ENCODE measurements around the gene HSPA1B. TPM values are rescaled to one million over a fixed set of nuclear protein-coding genes. Genes with fewer than 3 reads are reported as not detected.

The HSPA1B gene
- total RNA-seq, 2 experiments from 2014 or later: 60.9 to 177 TPM

- Histone ChIP-seq H3K36me3 (ENCODE audit: insufficient read depth, low read length) (peaks cover 50% of the 10 kb centered on the region), H4K20me1 (ENCODE audit: insufficient read depth, low read length) (peaks cover 26% of the 10 kb centered on the region), H3K4me2 (ENCODE audit: low read length) (no peak overlapping the region), H3K9me2 (ENCODE audit: insufficient read depth, low read length) (no peaks in the 10 kb centered on the region), H3K27ac (ENCODE audit: low read depth, low read length, poor library complexity, severe bottlenecking) (no peak overlapping the region), H3K9me3 (ENCODE audit: low read length) (no peaks in the 10 kb centered on the region), H2AFZ (ENCODE audit: low read length) (no peak overlapping the region), H3K4me1 (ENCODE audit: insufficient read depth, low read length, poor library complexity, severe bottlenecking) (peaks cover 25% of the 10 kb centered on the region), H3K79me2 (ENCODE audit: insufficient read depth, low read depth, low read length) (peaks cover 24% of the 10 kb centered on the region), H3K4me3 (ENCODE audit: low read depth, low read length, poor library complexity, severe bottlenecking) (no peak overlapping the region)
- POLR2A ChIA-PET: interaction anchor here (0.7 kb wide), 1 partner anchor 11 kb away, joined by 3 read pairs; no protein-coding TSS in a partner anchor
- no TSS peak for BruUV-seq (replicated peaks)
- peak; percentile 44 for DNase-seq (ENCODE audit: low spot score)
- TF ChIP-seq CTCF (conservative IDR thresholded peaks at IDR 0.05; ENCODE audit: low read length) (no peak), EZH2phosphoT487 (IDR thresholded peaks at IDR 0.05; ENCODE audit: borderline replicate concordance, low read depth, low read length) (no peak)
- intact Hi-C loops (cut with micrococcal nuclease; ENCODE audit: unreplicated experiment): no loop called here
- CTCF ChIA-PET (ENCODE audit: unreplicated experiment): no interaction called here
These were observed 14.5 kb downstream of the HSPA1B start for GRCh38 chr6:31842053-31842452.

GRCh38 chr6:31844507-31844906 is 17.0 kb downstream of the HSPA1B start:
- no peak for DNase-seq (ENCODE audit: low spot score)
- TF ChIP-seq EZH2phosphoT487 (IDR thresholded peaks at IDR 0.05; ENCODE audit: borderline replicate concordance, low read depth, low read length) (no peak), CTCF (conservative IDR thresholded peaks at IDR 0.05; ENCODE audit: low read length) (no peak)
- Histone ChIP-seq H3K4me3 (ENCODE audit: low read depth, low read length, poor library complexity, severe bottlenecking) (no peak overlapping the region), H3K4me2 (ENCODE audit: low read length) (no peak overlapping the region), H3K36me3 (ENCODE audit: insufficient read depth, low read length) (peaks cover 26% of the 10 kb centered on the region), H3K79me2 (ENCODE audit: insufficient read depth, low read depth, low read length) (peaks cover 1% of the 10 kb centered on the region; the same call in 1 of the 2 replicates), H3K9me3 (ENCODE audit: low read length) (no peaks in the 10 kb centered on the region), H4K20me1 (ENCODE audit: insufficient read depth, low read length) (peaks cover 3% of the 10 kb centered on the region; the same call in 1 of the 2 replicates), H2AFZ (ENCODE audit: low read length) (no peak overlapping the region), H3K27ac (ENCODE audit: low read depth, low read length, poor library complexity, severe bottlenecking) (no peak overlapping the region), H3K9me2 (ENCODE audit: insufficient read depth, low read length) (no peaks in the 10 kb centered on the region), H3K4me1 (ENCODE audit: insufficient read depth, low read length, poor library complexity, severe bottlenecking) (peaks cover 2% of the 10 kb centered on the region)
- intact Hi-C loops (cut with micrococcal nuclease; ENCODE audit: unreplicated experiment): no loop called here
- CTCF ChIA-PET (ENCODE audit: unreplicated experiment): no interaction called here
- no TSS peak for BruUV-seq (replicated peaks)
- POLR2A ChIA-PET: interaction anchor here (0.8 to 1.0 kb wide), 2 partner anchors 12 to 117 kb away, joined by 4 read pairs; no protein-coding TSS in a partner anchor

GRCh38 chr6:31847276-31847978 is 19.9 kb downstream of the HSPA1B start:
- intact Hi-C loops (cut with micrococcal nuclease; ENCODE audit: unreplicated experiment): no loop called here
- DNase-seq (ENCODE audit: low spot score): no peak
- Histone ChIP-seq H3K4me3 (ENCODE audit: low read depth, low read length, poor library complexity, severe bottlenecking) (no peak overlapping the region), H2AFZ (ENCODE audit: low read length) (no peak overlapping the region), H3K36me3 (ENCODE audit: insufficient read depth, low read length) (no peaks in the 10 kb centered on the region), H3K4me2 (ENCODE audit: low read length) (no peak overlapping the region), H3K9me2 (ENCODE audit: insufficient read depth, low read length) (no peaks in the 10 kb centered on the region), H3K9me3 (ENCODE audit: low read length) (no peaks in the 10 kb centered on the region), H3K79me2 (ENCODE audit: insufficient read depth, low read depth, low read length) (no peaks in the 10 kb centered on the region), H4K20me1 (ENCODE audit: insufficient read depth, low read length) (no peaks in the 10 kb centered on the region), H3K4me1 (ENCODE audit: insufficient read depth, low read length, poor library complexity, severe bottlenecking) (no peaks in the 10 kb centered on the region), H3K27ac (ENCODE audit: low read depth, low read length, poor library complexity, severe bottlenecking) (no peak overlapping the region)
- BruUV-seq (replicated peaks): no TSS peak
- TF ChIP-seq EZH2phosphoT487 (IDR thresholded peaks at IDR 0.05; ENCODE audit: borderline replicate concordance, low read depth, low read length) (no peak), CTCF (conservative IDR thresholded peaks at IDR 0.05; ENCODE audit: low read length) (no peak)
- ChIA-PET CTCF (ENCODE audit: unreplicated experiment) (no interaction called here), POLR2A (interaction anchor here (0.7 kb wide), 1 partner anchor 10 kb away, joined by 5 read pairs; no protein-coding TSS in a partner anchor)

Measured in OCI-LY7 (cell line).